PC-9 (cell line): ENCODE data around the gene MAFF.

Experiments used
- EZH2 ChIP-seq: fragments of 200-600 bp; sonication (generic); IDR thresholded peaks from 2 replicates; pipeline ENCODE4 v1.8.0; 2017; ENCODE audit warnings: antibody characterized with exemption, low read depth
- TF ChIP-seq, protein P1 (sequence below): fragments of 200-600 bp; sonication (generic); conservative IDR thresholded peaks from 2 replicates; pipeline ENCODE4 v1.6.1; 2017; ENCODE audit warnings: mixed run types, antibody characterized with exemption, mild to moderate bottlenecking, moderate library complexity

DNA sequence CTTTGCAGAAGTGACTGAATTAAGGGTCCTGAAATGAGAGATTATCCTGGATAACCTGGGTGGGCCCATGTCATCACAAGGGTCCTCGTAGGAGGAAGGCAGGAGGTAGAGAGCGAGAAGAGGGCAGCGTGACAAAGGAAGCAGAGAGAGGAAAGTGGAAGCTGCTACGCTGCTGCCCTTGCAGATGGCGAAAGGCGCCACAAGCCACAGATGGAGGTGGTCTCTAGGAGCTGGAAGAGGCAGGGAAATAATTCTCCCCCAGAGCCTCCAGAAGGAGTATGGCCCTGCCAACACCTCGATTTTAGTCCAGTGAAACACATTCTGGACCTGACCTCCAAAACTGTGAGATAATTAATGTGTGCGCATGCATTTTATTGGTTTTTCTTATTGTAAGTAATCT is 57.6 kb downstream of the MAFF start:
- TF ChIP-seq, protein P1, sequence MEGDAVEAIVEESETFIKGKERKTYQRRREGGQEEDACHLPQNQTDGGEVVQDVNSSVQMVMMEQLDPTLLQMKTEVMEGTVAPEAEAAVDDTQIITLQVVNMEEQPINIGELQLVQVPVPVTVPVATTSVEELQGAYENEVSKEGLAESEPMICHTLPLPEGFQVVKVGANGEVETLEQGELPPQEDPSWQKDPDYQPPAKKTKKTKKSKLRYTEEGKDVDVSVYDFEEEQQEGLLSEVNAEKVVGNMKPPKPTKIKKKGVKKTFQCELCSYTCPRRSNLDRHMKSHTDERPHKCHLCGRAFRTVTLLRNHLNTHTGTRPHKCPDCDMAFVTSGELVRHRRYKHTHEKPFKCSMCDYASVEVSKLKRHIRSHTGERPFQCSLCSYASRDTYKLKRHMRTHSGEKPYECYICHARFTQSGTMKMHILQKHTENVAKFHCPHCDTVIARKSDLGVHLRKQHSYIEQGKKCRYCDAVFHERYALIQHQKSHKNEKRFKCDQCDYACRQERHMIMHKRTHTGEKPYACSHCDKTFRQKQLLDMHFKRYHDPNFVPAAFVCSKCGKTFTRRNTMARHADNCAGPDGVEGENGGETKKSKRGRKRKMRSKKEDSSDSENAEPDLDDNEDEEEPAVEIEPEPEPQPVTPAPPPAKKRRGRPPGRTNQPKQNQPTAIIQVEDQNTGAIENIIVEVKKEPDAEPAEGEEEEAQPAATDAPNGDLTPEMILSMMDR, result no peak
- no peak for TF ChIP-seq EZH2
